ENCODE results near the gene MEIS3.

MEIS3 gene

GRCh38 chr19:47417107-47417745, 2.1 kb downstream of the MEIS3 start:
- no peak overlapping the region for H3K27ac ChIP-seq (ENCODE audit: low read depth, low read length)
- H4K8ac ChIP-seq (ENCODE audit: low read depth, low read length): no peak overlapping the region
- H3K4me1 ChIP-seq (ENCODE audit: control insufficient read depth, low read depth, low read length): peaks cover 9% of the 10 kb centered on the region
- no peaks in the 10 kb centered on the region for H3K27me3 ChIP-seq (ENCODE audit: insufficient read depth, low read length, poor library complexity)
- no peak overlapping the region for H4K5ac ChIP-seq (ENCODE audit: low read length)
- H2BK120ac ChIP-seq (ENCODE audit: low read depth, low read length): no peak overlapping the region
- H3K9ac ChIP-seq (ENCODE audit: low read length): peak overlapping the region; percentile 75
- H3K18ac ChIP-seq (ENCODE audit: low read length): no peak overlapping the region
- no peak overlapping the region for H3K4ac ChIP-seq (ENCODE audit: low read depth, low read length)
- no peak overlapping the region for H2AK5ac ChIP-seq (ENCODE audit: low read length)
- H3K56ac ChIP-seq (ENCODE audit: low read length): peak overlapping the region; percentile 74
- no peak for DNase-seq
- H3K79me2 ChIP-seq (ENCODE audit: control insufficient read depth, insufficient read depth, low read length): peaks cover 4% of the 10 kb centered on the region
- H3K4me2 ChIP-seq (ENCODE audit: low read length): peak overlapping the region; percentile 38
- peaks cover 5% of the 10 kb centered on the region for H3K79me1 ChIP-seq (ENCODE audit: low read length)
- H3K36me3 ChIP-seq (ENCODE audit: control insufficient read depth, insufficient read depth, low read length): peaks cover 11% of the 10 kb centered on the region
- whole genome bisulfite sequencing (ENCODE audit: extremely low coverage, insufficient coverage, low lambda C conversion rate): no CpG with 5 or more reads among the region's 18 CpGs
- peak overlapping the region; percentile 51 for H3K4me3 ChIP-seq (ENCODE audit: low read length)
- no peak overlapping the region for H2BK5ac ChIP-seq (ENCODE audit: low read length)
- H2BK15ac ChIP-seq (replicated peaks; ENCODE audit: low read depth): no peak overlapping the region
- H3K23ac ChIP-seq (ENCODE audit: low read length): no peak overlapping the region

DNA sequence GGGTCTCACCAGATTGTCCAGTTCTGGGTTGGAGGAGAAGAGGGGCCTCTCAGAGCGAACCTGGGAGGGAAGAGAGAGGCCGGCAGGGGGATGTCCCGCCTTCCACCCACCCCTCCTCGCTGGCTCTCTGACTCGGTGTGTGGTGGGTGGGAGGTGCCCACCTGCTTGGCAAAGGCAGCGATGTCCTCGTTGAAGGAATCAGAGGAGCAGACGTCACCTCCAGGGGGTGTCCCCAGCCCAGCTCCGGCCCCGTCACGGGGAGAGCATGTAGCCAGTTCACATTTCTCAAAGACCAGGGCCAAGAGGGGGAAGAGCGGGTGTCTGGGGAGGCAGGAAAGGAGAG, 2.7 kb downstream of the MEIS3 start:
- Histone ChIP-seq H3K79me1 (ENCODE audit: low read length) (peaks cover 5% of the 10 kb centered on the region), H2BK120ac (ENCODE audit: low read depth, low read length) (no peak overlapping the region), H3K9ac (ENCODE audit: low read length) (peak overlapping the region; percentile 51), H2BK5ac (ENCODE audit: low read length) (no peak overlapping the region), H3K27ac (ENCODE audit: low read depth, low read length) (no peak overlapping the region), H2AK5ac (ENCODE audit: low read length) (no peak overlapping the region), H3K36me3 (ENCODE audit: control insufficient read depth, insufficient read depth, low read length) (peaks cover 11% of the 10 kb centered on the region), H3K4me2 (ENCODE audit: low read length) (no peak overlapping the region), H4K5ac (ENCODE audit: low read length) (no peak overlapping the region), H3K56ac (ENCODE audit: low read length) (peak overlapping the region; percentile 74), H3K79me2 (ENCODE audit: control insufficient read depth, insufficient read depth, low read length) (peaks cover 4% of the 10 kb centered on the region), H3K4me1 (ENCODE audit: control insufficient read depth, low read depth, low read length) (peaks cover 9% of the 10 kb centered on the region), H3K4me3 (ENCODE audit: low read length) (no peak overlapping the region), H2BK15ac (replicated peaks; ENCODE audit: low read depth) (no peak overlapping the region), H4K8ac (ENCODE audit: low read depth, low read length) (no peak overlapping the region), H3K4ac (ENCODE audit: low read depth, low read length) (no peak overlapping the region), H3K27me3 (ENCODE audit: insufficient read depth, low read length, poor library complexity) (no peaks in the 10 kb centered on the region), H3K18ac (ENCODE audit: low read length) (no peak overlapping the region), H3K23ac (ENCODE audit: low read length) (no peak overlapping the region)
- DNase-seq: no peak
- WGBS (ENCODE audit: extremely low coverage, insufficient coverage, low lambda C conversion rate): no CpG with 5 or more reads among the region's 12 CpGs

DNA sequence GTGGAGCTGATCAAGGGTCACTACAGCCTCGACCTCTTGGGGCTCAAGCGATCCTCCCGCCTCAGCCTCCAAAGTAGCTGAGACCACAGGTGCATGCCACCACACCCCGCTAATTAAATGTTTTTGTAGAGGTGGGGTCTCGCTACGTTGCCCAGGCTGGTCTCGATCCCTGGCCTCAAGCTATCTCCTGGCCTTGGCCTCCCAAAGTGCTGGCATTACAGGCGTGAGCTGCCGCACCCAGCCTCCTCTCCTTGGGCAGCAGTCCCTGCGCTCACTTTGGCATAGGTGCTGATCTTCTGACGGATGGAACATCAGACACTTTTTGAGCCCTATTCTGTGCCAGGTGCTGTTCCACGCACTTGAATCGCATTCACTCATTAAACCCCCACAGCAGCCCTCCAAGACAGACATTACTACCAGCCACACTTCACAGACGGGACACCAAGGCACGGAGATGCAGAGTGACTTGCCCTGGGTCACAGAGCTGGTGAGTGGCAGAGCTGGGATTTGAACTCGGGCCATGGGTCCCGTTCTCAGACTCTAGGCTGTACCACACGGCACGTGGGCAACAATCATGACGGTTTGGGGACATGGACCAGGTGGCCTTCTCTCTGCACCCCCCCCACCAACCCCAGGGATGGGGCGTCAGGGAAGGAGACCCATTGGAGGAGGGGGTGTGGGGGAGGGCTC, 3.2 kb downstream of the MEIS3 start:
- no peak overlapping the region for H4K5ac ChIP-seq (ENCODE audit: low read length)
- H3K4me3 ChIP-seq (ENCODE audit: low read length): no peak overlapping the region
- H3K4me2 ChIP-seq (ENCODE audit: low read length): no peak overlapping the region
- no CpG with 5 or more reads among the region's 21 CpGs for WGBS (ENCODE audit: extremely low coverage, insufficient coverage, low lambda C conversion rate)
- H3K27me3 ChIP-seq (ENCODE audit: insufficient read depth, low read length, poor library complexity): no peaks in the 10 kb centered on the region
- H2BK15ac ChIP-seq (replicated peaks; ENCODE audit: low read depth): no peak overlapping the region
- H3K79me2 ChIP-seq (ENCODE audit: control insufficient read depth, insufficient read depth, low read length): peaks cover 4% of the 10 kb centered on the region
- H3K56ac ChIP-seq (ENCODE audit: low read length): no peak overlapping the region
- no peak for DNase-seq
- H3K23ac ChIP-seq (ENCODE audit: low read length): no peak overlapping the region
- H3K36me3 ChIP-seq (ENCODE audit: control insufficient read depth, insufficient read depth, low read length): peaks cover 11% of the 10 kb centered on the region
- H2AK5ac ChIP-seq (ENCODE audit: low read length): no peak overlapping the region
- no peak overlapping the region for H2BK120ac ChIP-seq (ENCODE audit: low read depth, low read length)
- H3K27ac ChIP-seq (ENCODE audit: low read depth, low read length): no peak overlapping the region
- no peak overlapping the region for H3K9ac ChIP-seq (ENCODE audit: low read length)
- no peak overlapping the region for H4K8ac ChIP-seq (ENCODE audit: low read depth, low read length)
- peaks cover 5% of the 10 kb centered on the region for H3K79me1 ChIP-seq (ENCODE audit: low read length)
- H3K18ac ChIP-seq (ENCODE audit: low read length): no peak overlapping the region
- H3K4ac ChIP-seq (ENCODE audit: low read depth, low read length): no peak overlapping the region
- peaks cover 4% of the 10 kb centered on the region for H3K4me1 ChIP-seq (ENCODE audit: control insufficient read depth, low read depth, low read length)
- H2BK5ac ChIP-seq (ENCODE audit: low read length): no peak overlapping the region

DNA sequence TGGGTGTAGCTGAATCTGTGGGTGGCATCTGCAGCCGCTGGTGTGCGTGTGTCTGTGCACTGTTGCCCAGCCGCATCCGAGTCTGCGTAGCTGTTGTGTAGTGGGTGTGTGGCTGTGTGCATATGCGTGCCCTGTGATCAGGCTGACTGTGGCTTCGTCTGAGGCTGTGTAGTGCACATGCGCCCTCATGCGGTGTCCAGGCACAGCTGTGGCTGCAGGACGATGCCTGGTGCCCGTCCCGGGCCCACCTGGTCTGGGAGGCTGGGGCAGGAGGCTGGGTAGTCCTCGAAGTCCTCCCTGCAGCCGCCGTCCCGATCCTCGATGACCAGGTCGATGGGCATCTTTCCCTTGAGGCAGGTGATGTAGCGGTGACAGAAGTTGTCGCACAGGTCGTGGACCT, 4.9 kb downstream of the MEIS3 start:
- Histone ChIP-seq H3K4me1 (ENCODE audit: control insufficient read depth, low read depth, low read length) (peaks cover 2% of the 10 kb centered on the region), H2BK5ac (ENCODE audit: low read length) (no peak overlapping the region), H3K27ac (ENCODE audit: low read depth, low read length) (no peak overlapping the region), H3K9ac (ENCODE audit: low read length) (no peak overlapping the region), H2AK5ac (ENCODE audit: low read length) (no peak overlapping the region), H2BK15ac (replicated peaks; ENCODE audit: low read depth) (no peak overlapping the region), H3K27me3 (ENCODE audit: insufficient read depth, low read length, poor library complexity) (no peaks in the 10 kb centered on the region), H3K23ac (ENCODE audit: low read length) (no peak overlapping the region), H3K56ac (ENCODE audit: low read length) (peak overlapping the region; percentile 42), H3K36me3 (ENCODE audit: control insufficient read depth, insufficient read depth, low read length) (peaks cover 11% of the 10 kb centered on the region), H2BK120ac (ENCODE audit: low read depth, low read length) (no peak overlapping the region), H3K4me3 (ENCODE audit: low read length) (no peak overlapping the region), H3K18ac (ENCODE audit: low read length) (no peak overlapping the region), H4K8ac (ENCODE audit: low read depth, low read length) (no peak overlapping the region), H3K4ac (ENCODE audit: low read depth, low read length) (no peak overlapping the region), H3K79me1 (ENCODE audit: low read length) (peaks cover 5% of the 10 kb centered on the region), H3K4me2 (ENCODE audit: low read length) (no peak overlapping the region), H4K5ac (ENCODE audit: low read length) (no peak overlapping the region), H3K79me2 (ENCODE audit: control insufficient read depth, insufficient read depth, low read length) (peaks cover 4% of the 10 kb centered on the region)
- peak; percentile 73 for DNase-seq
- no CpG with 5 or more reads among the region's 21 CpGs for WGBS (ENCODE audit: extremely low coverage, insufficient coverage, low lambda C conversion rate)

DNA sequence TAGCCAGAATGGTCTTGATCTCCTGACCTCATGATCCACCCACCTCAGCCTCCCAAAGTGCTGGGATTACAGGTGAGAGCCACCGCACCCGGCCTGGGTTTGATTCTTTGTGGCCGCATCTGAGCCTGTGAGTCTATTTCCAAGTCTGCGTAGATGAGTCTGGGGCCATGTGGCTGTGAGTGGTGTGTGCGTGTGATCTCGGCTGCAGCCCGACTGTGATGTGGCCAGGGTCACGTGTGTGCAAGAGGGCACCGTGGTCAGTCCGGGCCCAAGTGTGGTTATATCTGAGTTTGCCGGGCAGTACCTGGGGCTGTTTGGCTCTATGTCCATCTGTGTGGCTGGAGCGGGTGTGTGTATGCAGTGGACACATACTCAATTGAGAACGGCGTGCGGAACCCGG, 5.4 kb downstream of the MEIS3 start:
- Histone ChIP-seq H3K9ac (ENCODE audit: low read length) (no peak overlapping the region), H3K23ac (ENCODE audit: low read length) (no peak overlapping the region), H3K4me3 (ENCODE audit: low read length) (no peak overlapping the region), H3K79me1 (ENCODE audit: low read length) (peaks cover 5% of the 10 kb centered on the region), H3K27ac (ENCODE audit: low read depth, low read length) (no peak overlapping the region), H3K4ac (ENCODE audit: low read depth, low read length) (no peak overlapping the region), H3K79me2 (ENCODE audit: control insufficient read depth, insufficient read depth, low read length) (peaks cover 4% of the 10 kb centered on the region), H3K18ac (ENCODE audit: low read length) (no peak overlapping the region), H2AK5ac (ENCODE audit: low read length) (no peak overlapping the region), H4K5ac (ENCODE audit: low read length) (no peak overlapping the region), H4K8ac (ENCODE audit: low read depth, low read length) (no peak overlapping the region), H3K4me2 (ENCODE audit: low read length) (no peak overlapping the region), H3K36me3 (ENCODE audit: control insufficient read depth, insufficient read depth, low read length) (peaks cover 11% of the 10 kb centered on the region), H3K56ac (ENCODE audit: low read length) (no peak overlapping the region), H2BK5ac (ENCODE audit: low read length) (no peak overlapping the region), H3K4me1 (ENCODE audit: control insufficient read depth, low read depth, low read length) (peaks cover 2% of the 10 kb centered on the region), H2BK120ac (ENCODE audit: low read depth, low read length) (no peak overlapping the region), H2BK15ac (replicated peaks; ENCODE audit: low read depth) (no peak overlapping the region), H3K27me3 (ENCODE audit: insufficient read depth, low read length, poor library complexity) (no peaks in the 10 kb centered on the region)
- DNase-seq: no peak
- WGBS (ENCODE audit: extremely low coverage, insufficient coverage, low lambda C conversion rate): no CpG with 5 or more reads among the region's 16 CpGs

Data from mesendoderm (in vitro differentiated cells).